ENCODE measurements around the gene MMP25.

DNA sequence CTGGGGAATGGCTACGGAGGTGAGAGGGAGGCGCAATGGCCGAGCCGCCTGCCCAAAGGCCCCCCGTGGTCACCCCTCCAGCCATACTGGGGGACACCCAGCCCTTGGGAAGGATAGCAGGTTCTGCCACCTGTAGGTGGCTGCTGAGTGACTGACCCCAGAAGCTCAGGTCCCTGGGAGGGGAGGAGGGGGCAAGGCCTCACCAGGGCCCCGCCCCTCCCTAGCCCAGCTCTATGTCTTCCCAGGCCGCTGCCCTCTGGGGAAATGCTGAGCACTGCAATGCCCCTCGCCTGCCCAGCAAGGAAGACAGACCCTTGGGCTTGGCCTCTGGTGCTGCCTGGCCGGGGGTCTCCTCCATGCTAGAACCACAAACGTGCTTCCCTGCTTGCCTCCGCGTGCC lies 45.0 kb upstream of the MMP25 start:
- TF ChIP-seq EP300 (IDR thresholded peaks at IDR 0.05) (no peak), POLR2AphosphoS5 (IDR thresholded peaks at IDR 0.05) (no peak), POLR2A (IDR thresholded peaks at IDR 0.05; ENCODE audit: low read depth) (no peak)
- TF ChIP-seq, protein P1, sequence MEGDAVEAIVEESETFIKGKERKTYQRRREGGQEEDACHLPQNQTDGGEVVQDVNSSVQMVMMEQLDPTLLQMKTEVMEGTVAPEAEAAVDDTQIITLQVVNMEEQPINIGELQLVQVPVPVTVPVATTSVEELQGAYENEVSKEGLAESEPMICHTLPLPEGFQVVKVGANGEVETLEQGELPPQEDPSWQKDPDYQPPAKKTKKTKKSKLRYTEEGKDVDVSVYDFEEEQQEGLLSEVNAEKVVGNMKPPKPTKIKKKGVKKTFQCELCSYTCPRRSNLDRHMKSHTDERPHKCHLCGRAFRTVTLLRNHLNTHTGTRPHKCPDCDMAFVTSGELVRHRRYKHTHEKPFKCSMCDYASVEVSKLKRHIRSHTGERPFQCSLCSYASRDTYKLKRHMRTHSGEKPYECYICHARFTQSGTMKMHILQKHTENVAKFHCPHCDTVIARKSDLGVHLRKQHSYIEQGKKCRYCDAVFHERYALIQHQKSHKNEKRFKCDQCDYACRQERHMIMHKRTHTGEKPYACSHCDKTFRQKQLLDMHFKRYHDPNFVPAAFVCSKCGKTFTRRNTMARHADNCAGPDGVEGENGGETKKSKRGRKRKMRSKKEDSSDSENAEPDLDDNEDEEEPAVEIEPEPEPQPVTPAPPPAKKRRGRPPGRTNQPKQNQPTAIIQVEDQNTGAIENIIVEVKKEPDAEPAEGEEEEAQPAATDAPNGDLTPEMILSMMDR (IDR thresholded peaks at IDR 0.05), result no peak
